HG02759 (cell line): ENCODE measurements around the gene MYL3.
"Not testable (repeated sequence)": the region's sequence is repeated elsewhere in the genome, so short reads cannot be mapped to it uniquely, and the experiment has no call there.

Experiments used
- ATAC-seq: cut with Tn5 transposase; IDR thresholded peaks from one replicate; pipeline ENCODE4 v1.9.1; 2021; ENCODE audit warnings: mild to moderate bottlenecking, moderate library complexity; ENCODE audit not compliant: unreplicated experiment

MYL3 gene

GRCh38 chr3:46831316-46831715, 31.9 kb downstream of the MYL3 start:
- ATAC-seq, result no peak

DNA sequence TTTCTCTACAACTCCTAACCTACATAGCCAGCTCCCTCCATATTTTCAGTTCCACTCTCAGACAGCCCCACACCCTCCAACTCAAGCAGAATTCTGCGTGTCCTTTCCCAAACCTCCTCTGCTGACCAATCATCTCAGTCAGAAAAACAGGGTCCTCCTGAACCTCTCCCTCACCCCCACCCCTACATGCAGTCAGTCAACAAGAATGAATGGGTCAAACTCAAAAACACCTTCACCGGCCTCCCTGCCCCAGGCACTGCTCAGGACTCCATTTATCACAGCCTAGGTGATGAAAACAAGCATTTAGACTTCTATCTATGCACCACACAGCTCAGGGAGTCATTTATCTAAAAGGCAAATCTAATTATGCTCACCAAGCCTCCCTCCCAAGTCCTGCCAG, 32.4 kb downstream of the MYL3 start:
- no peak for ATAC-seq

DNA sequence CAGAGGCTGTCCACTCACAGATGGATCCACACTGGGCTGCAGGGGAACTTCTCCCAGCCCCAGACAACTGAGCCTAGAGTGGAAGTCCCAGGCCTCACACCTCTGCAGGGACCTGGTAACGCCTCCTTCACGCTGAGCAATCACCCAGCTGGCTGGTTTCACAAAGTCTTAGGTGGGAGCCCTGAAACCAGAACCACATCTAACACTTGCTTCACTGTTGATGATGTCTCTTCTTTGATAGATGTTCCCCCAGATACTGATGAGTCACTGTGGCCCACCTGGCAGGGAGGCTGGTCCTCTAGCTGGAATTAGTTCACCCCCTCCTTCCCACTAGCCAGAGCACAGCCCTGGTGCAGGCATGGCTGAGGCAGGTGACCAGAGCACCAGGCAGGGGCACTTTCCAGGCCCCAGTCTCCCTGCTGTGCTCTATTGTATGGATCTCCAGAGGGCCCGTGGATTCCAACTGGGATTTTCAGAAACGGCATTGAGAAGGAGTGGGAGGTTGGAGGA, 33.5 kb downstream of the MYL3 start:
- no peak for ATAC-seq

- no peak for ATAC-seq
These were observed 37.8 kb downstream of the MYL3 start for GRCh38 chr3:46825450-46825849.

DNA sequence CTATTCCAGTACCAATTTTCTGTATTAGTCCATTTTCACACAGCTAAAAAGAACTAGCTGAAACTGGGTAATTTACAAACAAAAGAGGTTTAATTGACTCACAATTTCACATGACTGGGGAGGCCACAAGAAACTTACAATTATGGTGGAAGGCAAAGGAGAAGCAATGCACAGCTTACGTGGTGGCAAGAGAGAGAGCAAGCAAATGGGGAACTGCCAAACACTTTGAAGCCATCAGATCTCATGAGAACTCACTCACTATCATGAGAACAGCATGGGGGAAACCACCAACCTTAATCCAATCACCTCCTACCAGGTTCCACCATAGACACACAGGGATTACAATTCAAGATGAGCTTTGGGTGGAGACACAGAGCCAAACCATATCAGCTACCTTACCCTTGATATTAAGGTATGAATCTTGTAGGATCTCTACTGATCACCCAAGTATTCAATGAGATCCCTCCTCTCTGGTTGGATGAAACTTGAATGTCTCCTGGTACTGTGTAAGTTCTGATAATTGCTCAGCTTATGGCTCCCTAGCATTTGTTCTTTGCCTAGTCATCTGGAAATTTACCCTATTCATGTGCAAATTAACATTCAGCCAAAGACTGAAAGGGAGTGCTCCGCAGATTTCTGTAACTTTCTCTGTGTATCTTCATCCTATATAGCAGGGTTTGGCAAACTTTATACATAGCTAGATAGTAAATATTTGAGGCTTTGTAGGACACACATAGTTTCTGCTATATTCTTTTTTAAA, 38.9 kb downstream of the MYL3 start:
- no peak for ATAC-seq

GRCh38 chr3:46823314-46823713, 39.9 kb downstream of the MYL3 start:
- ATAC-seq, result not testable (repeated sequence)

DNA sequence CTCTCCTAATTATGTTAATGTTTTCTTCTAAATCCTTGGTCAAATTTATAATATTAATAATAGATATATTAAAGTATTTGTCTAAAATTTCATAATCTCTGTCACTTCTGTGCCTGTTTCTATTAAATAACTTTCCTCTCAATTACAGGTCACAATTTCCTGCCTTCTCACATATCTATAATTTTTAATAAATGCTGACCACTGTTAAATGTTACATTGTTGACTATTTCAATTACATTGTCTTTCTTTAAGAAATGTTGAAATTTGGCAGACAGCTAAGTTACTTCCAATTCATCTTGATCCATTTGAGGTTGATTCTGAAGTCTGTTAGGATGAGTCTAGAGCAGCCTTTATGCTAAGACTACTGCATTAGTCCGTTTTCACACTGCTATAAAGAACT, 41.7 kb downstream of the MYL3 start:
- ATAC-seq, result no peak

- no peak for ATAC-seq
These were observed 42.4 kb downstream of the MYL3 start for GRCh38 chr3:46820852-46821251.

DNA sequence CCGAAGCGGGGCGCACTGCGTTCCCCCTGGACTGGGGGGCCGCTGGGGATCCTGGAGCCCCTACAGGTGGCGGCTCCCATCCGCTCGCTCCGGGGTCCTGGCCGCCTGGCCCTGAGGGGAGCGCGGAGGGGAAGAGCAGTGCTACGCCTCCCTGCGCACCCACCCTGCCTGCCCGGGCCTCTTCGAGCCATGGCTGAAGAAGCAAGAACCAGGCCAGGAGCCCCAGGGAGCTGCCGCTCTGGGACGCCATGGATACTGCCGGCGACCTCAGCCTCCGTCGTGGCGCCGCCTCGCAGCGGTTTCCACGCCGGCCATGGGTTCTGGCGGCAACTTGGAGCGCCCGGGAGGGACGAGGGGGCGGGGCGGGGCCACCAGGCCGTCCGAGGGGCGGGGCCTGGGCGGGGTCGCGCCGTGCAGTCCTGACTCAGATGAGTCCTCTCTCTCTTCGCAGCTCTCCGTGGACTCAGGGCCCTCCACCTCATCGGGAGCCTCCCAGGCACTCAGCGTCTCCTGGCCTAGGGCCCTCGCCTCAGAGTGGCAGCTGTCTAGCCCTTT, 50.9 kb downstream of the MYL3 start:
- ATAC-seq, result no peak

DNA sequence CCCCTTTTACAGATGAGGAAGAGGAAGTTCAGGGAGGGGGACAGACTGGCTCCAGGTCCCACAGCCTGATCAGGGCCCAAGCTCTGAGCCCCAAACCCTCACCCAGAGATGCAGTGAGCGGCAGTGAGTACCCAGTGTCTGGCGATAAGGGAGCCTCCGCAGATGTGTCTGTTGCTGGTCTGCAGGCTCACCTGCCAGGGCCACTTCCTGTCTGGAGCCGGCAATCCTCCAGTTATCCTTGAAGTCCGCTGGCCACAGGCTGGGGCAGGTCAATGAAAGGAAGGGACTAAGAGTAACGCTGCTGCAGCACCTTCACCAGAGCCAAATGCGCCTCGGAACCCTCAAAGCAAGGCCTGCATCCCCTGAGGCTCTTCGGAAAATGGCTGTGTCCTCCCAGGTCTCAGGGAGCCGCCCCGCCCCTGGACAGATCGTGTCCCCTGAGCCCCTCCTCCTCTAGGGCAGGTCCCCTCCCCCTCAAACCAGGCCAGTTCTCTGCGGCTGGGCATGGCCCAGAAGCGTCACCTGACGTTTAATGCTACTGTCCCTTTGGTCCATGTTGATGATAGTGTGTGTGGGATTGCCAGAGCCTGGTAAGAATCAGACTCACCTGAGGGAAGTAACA, 51.5 kb downstream of the MYL3 start:
- ATAC-seq, result no peak

- not testable (repeated sequence) for ATAC-seq
These were observed 54.5 kb downstream of the MYL3 start for GRCh38 chr3:46808766-46809165.
